Trophoblast cell (in vitro differentiated cells and primary cell): ENCODE results near the gene TRNP1.

Experiments
- DNase-seq, 2 donors: peaks; one replicate each; pipeline ENCODE4 v3.0.0-alpha.2; 2016
- H2AFZ ChIP-seq: 2 replicates; pipeline ENCODE4 v1.6.1; 2013; ENCODE audit warnings: low read length, moderate library complexity, mild to moderate bottlenecking; ENCODE audit not compliant: insufficient read depth, poor library complexity
- H2AK5ac ChIP-seq: 2 replicates; pipeline ENCODE4 v1.6.1; 2013; ENCODE audit warnings: mild to moderate bottlenecking, low read length
- H2BK120ac ChIP-seq: 2 replicates; pipeline ENCODE4 v1.6.1; 2013; ENCODE audit warnings: low read length, mild to moderate bottlenecking, moderate library complexity; ENCODE audit not compliant: insufficient read depth, poor library complexity
- H2BK12ac ChIP-seq: 2 replicates; pipeline ENCODE4 v1.6.1; 2013; ENCODE audit warnings: mild to moderate bottlenecking, low read length, moderate library complexity
- H2BK5ac ChIP-seq: 2 replicates; pipeline ENCODE4 v1.6.1; 2013; ENCODE audit warnings: low read length, low read depth, moderate library complexity, mild to moderate bottlenecking; ENCODE audit not compliant: poor library complexity
- H3K14ac ChIP-seq: 2 replicates; pipeline ENCODE4 v1.6.1; 2013; ENCODE audit warnings: mild to moderate bottlenecking, low read length
- H3K18ac ChIP-seq: 2 replicates; pipeline ENCODE4 v1.6.1; 2013; ENCODE audit warnings: mild to moderate bottlenecking, low read length
- H3K23ac ChIP-seq: 2 replicates; pipeline ENCODE4 v1.6.1; 2013; ENCODE audit warnings: low read length
- H3K27ac ChIP-seq: 2 replicates; pipeline ENCODE4 v1.5.1; 2013; ENCODE audit warnings: low read depth, mild to moderate bottlenecking, inconsistent platforms, low read length, moderate library complexity
- H3K27me3 ChIP-seq: 2 replicates; pipeline ENCODE4 v1.6.1; 2013; ENCODE audit warnings: inconsistent platforms, mild to moderate bottlenecking, low read length, moderate library complexity; ENCODE audit not compliant: insufficient read depth
- H3K36me3 ChIP-seq, 2 experiments: 1 replicate in 1 of 2; 2 replicates in 1 of 2; pipeline ENCODE4 v1.6.1; 2013; ENCODE audit warnings: low read length in 2 of 2, mild to moderate bottlenecking in 2 of 2, moderate library complexity in 1 of 2; ENCODE audit not compliant: insufficient read depth in 2 of 2, control insufficient read depth in 1 of 2
- H3K4ac ChIP-seq: 2 replicates; pipeline ENCODE4 v1.6.1; 2013; ENCODE audit warnings: low read depth, mild to moderate bottlenecking, low read length, moderate library complexity
- H3K4me1 ChIP-seq, 2 experiments: 1 replicate in 1 of 2; 2 replicates in 1 of 2; pipeline ENCODE4 v1.6.1; 2013; ENCODE audit warnings: low read length in 2 of 2, mild to moderate bottlenecking in 2 of 2, moderate library complexity in 1 of 2; ENCODE audit not compliant: insufficient read depth in 2 of 2, control insufficient read depth in 1 of 2
- H3K4me2 ChIP-seq: 2 replicates; pipeline ENCODE4 v1.6.1; 2013; ENCODE audit warnings: inconsistent platforms, mild to moderate bottlenecking, low read length, moderate library complexity
- H3K4me3 ChIP-seq: 2 replicates; pipeline ENCODE4 v1.5.1; 2013; ENCODE audit warnings: mild to moderate bottlenecking, low read depth, low read length, inconsistent platforms
- H3K79me1 ChIP-seq: one replicate; pipeline ENCODE4 v1.6.1; 2013; ENCODE audit warnings: low read length
- H3K79me2 ChIP-seq: 2 replicates; pipeline ENCODE4 v1.6.1; 2013; ENCODE audit warnings: low read length, mild to moderate bottlenecking; ENCODE audit not compliant: control insufficient read depth, insufficient read depth, poor library complexity
- H3K9ac ChIP-seq: 2 replicates; pipeline ENCODE4 v1.6.1; 2013; ENCODE audit warnings: mild to moderate bottlenecking, low read length
- H3K9me3 ChIP-seq: 2 replicates; pipeline ENCODE4 v1.6.1; 2013; ENCODE audit warnings: low read depth, mild to moderate bottlenecking, control low read depth, inconsistent platforms, low read length; ENCODE audit not compliant: insufficient read depth
- H4K12ac ChIP-seq: 2 replicates; pipeline ENCODE4 v1.6.1; 2013; ENCODE audit warnings: low read depth, mild to moderate bottlenecking, low read length, moderate library complexity
- H4K8ac ChIP-seq: 2 replicates; pipeline ENCODE4 v1.6.1; 2013; ENCODE audit warnings: low read depth, mild to moderate bottlenecking, low read length, moderate library complexity
- H4K91ac ChIP-seq: one replicate; pipeline ENCODE4 v1.6.1; 2013; ENCODE audit warnings: low read depth, mild to moderate bottlenecking, low read length, moderate library complexity
- whole genome bisulfite sequencing: extraction: QIAGEN DNeasy Blood & Tissue Kit; methylation state at CpG from one replicate; pipeline ENCODE4 v1.1.7; 2013; ENCODE audit warnings: missing lambda C conversion rate; ENCODE audit not compliant: insufficient read length, insufficient coverage; ENCODE audit errors: extremely low coverage; 5-methylcytosine and 5-hydroxymethylcytosine counted together

The TRNP1 gene

GRCh38 chr1:27032119-27032461 is 38.6 kb downstream of the TRNP1 start:
- Histone ChIP-seq H2BK120ac (peak overlapping the region; percentile 28), H2BK12ac (no peak overlapping the region), H3K23ac (no peak overlapping the region), H2AFZ (peak overlapping the region; percentile 71), H3K14ac (no peak overlapping the region), H2BK5ac (no peak overlapping the region), H2AK5ac (no peak overlapping the region), H3K4ac (no peak overlapping the region), H3K79me2 (peaks cover 6% of the 10 kb centered on the region), H3K4me2 (peak overlapping the region; percentile 53), H4K8ac (peak overlapping the region; percentile 43), H3K79me1 (peaks cover 7% of the 10 kb centered on the region), H4K91ac (peak overlapping the region; percentile 92), H3K27ac (no peak overlapping the region), H3K9me3 (no peaks in the 10 kb centered on the region), H3K4me3 (no peak overlapping the region), H3K36me3 (no peaks in the 10 kb centered on the region), H3K18ac (peak overlapping the region; percentile 3), H4K12ac (peak overlapping the region; percentile 16), H3K4me1 (peaks cover 12 to 15% of the 10 kb centered on the region in 2 experiments), H3K9ac (no peak overlapping the region), H3K27me3 (no peaks in the 10 kb centered on the region)
- no CpG with 5 or more reads among the region's 2 CpGs for WGBS
- DNase-seq = no peak

GRCh38 chr1:27033043-27033746 is 39.7 kb downstream of the TRNP1 start:
- no peak overlapping the region for H3K4me3 ChIP-seq
- H4K8ac ChIP-seq = no peak overlapping the region
- no peak overlapping the region for H3K4me2 ChIP-seq
- no peak overlapping the region for H3K9ac ChIP-seq
- H3K9me3 ChIP-seq = no peaks in the 10 kb centered on the region
- no peak overlapping the region for H2BK5ac ChIP-seq
- H3K27me3 ChIP-seq = no peaks in the 10 kb centered on the region
- DNase-seq = no peak
- no peak overlapping the region for H2BK12ac ChIP-seq
- no peak overlapping the region for H4K12ac ChIP-seq
- no peak overlapping the region for H2BK120ac ChIP-seq
- no peak overlapping the region for H3K27ac ChIP-seq
- no peak overlapping the region for H3K18ac ChIP-seq
- H4K91ac ChIP-seq = no peak overlapping the region
- H3K36me3 ChIP-seq = no peaks in the 10 kb centered on the region
- H2AK5ac ChIP-seq = no peak overlapping the region
- no peak overlapping the region for H3K14ac ChIP-seq
- no peak overlapping the region for H2AFZ ChIP-seq
- H3K4me1 ChIP-seq = peaks cover 12% of the 10 kb centered on the region in 2 experiments
- H3K4ac ChIP-seq = no peak overlapping the region
- H3K79me1 ChIP-seq = peaks cover 7% of the 10 kb centered on the region
- WGBS = no CpG with 5 or more reads among the region's 7 CpGs
- no peak overlapping the region for H3K23ac ChIP-seq
- H3K79me2 ChIP-seq = peaks cover 6% of the 10 kb centered on the region

- Histone ChIP-seq H2BK120ac (no peak overlapping the region), H3K36me3 (no peaks in the 10 kb centered on the region), H2BK5ac (no peak overlapping the region), H3K23ac (no peak overlapping the region), H2AK5ac (no peak overlapping the region), H3K9me3 (no peaks in the 10 kb centered on the region), H3K4ac (no peak overlapping the region), H3K14ac (no peak overlapping the region), H4K12ac (no peak overlapping the region), H3K4me1 (peaks cover 13 to 19% of the 10 kb centered on the region in 2 experiments), H3K27ac (no peak overlapping the region), H4K91ac (no peak overlapping the region), H4K8ac (no peak overlapping the region), H3K79me1 (peaks cover 7% of the 10 kb centered on the region), H3K79me2 (peaks cover 6% of the 10 kb centered on the region), H3K18ac (no peak overlapping the region), H3K4me3 (no peak overlapping the region), H3K27me3 (no peaks in the 10 kb centered on the region), H2AFZ (no peak overlapping the region), H3K9ac (no peak overlapping the region), H3K4me2 (no peak overlapping the region), H2BK12ac (no peak overlapping the region)
- no peak for DNase-seq
- no CpG with 5 or more reads among the region's 4 CpGs for WGBS
Observed at GRCh38 chr1:27035344-27035743, 41.9 kb downstream of the TRNP1 start.

- no peak overlapping the region for H3K27ac ChIP-seq
- no peaks in the 10 kb centered on the region for H3K9me3 ChIP-seq
- H4K12ac ChIP-seq = no peak overlapping the region
- H3K79me2 ChIP-seq = peaks cover under 1% of the 10 kb centered on the region
- no peak overlapping the region for H2BK5ac ChIP-seq
- no peak overlapping the region for H2AK5ac ChIP-seq
- no peak overlapping the region for H2AFZ ChIP-seq
- DNase-seq = no peak
- H3K23ac ChIP-seq = no peak overlapping the region
- no peak overlapping the region for H2BK120ac ChIP-seq
- no peak overlapping the region for H4K8ac ChIP-seq
- no CpG with 5 or more reads among the region's 1 CpG for WGBS
- no peaks in the 10 kb centered on the region for H3K36me3 ChIP-seq
- H3K4ac ChIP-seq = no peak overlapping the region
- no peak overlapping the region for H3K14ac ChIP-seq
- no peak overlapping the region for H3K4me2 ChIP-seq
- no peak overlapping the region for H3K9ac ChIP-seq
- H3K18ac ChIP-seq = no peak overlapping the region
- H3K4me3 ChIP-seq = no peak overlapping the region
- no peak overlapping the region for H4K91ac ChIP-seq
- no peaks in the 10 kb centered on the region for H3K27me3 ChIP-seq
- H3K4me1 ChIP-seq = peaks cover 9 to 14% of the 10 kb centered on the region in 2 experiments
- peaks cover 2% of the 10 kb centered on the region for H3K79me1 ChIP-seq
- H2BK12ac ChIP-seq = no peak overlapping the region
Observed at GRCh38 chr1:27036718-27037117, 43.2 kb downstream of the TRNP1 start.
